Testis (tissue), 2 donors: ENCODE results near the gene SMYD3.

ENCODE experiments used
- CTCF ChIP-seq, 3 experiments: fragments of 450-650 bp in 2 of 3; fragments of 200-600 bp in 1 of 3; sonication (generic) in 1 of 3; IDR thresholded peaks; one replicate each; pipeline ENCODE4 v1.5.1; 2016 to 2019; ENCODE audit warnings: antibody characterized with exemption in 3 of 3, mild to moderate bottlenecking in 2 of 3, moderate library complexity in 1 of 3
- POLR2A ChIP-seq: fragments of 450-650 bp; IDR thresholded peaks from one replicate; pipeline ENCODE4 v1.6.1; 2017; ENCODE audit warnings: antibody characterized with exemption, mild to moderate bottlenecking, moderate library complexity

GRCh38 chr1:246072456-246072955 is 434.6 kb downstream of the SMYD3 start:
- TF ChIP-seq CTCF (IDR thresholded peaks at IDR 0.05) (no peak), POLR2A (no peak)
